Epithelial cell of esophagus (primary cell): Measurements from ENCODE around the gene KPTN.

Experiments
- DNase-seq: peaks from one replicate; pipeline ENCODE4 v3.0.0; 2010; ENCODE audit warnings: low read depth
- H3K4me3 ChIP-seq: 2 replicates; pipeline ENCODE4 v1.5.1; 2011; ENCODE audit warnings: mild to moderate bottlenecking, low read length, control low read depth
- CTCF ChIP-seq: IDR thresholded peaks from 2 replicates; pipeline ENCODE4 v1.5.1; 2011; ENCODE audit warnings: low read depth, mild to moderate bottlenecking, low read length, control low read depth, inconsistent platforms; ENCODE audit not compliant: insufficient read depth; ENCODE audit errors: missing control alignments

KPTN gene

GRCh38 chr19:47512183-47512947, 28.3 kb upstream of the KPTN start:
- H3K4me3 ChIP-seq, result peak overlapping the region; percentile 100
- TF ChIP-seq CTCF, result no peak
- peak; percentile 43 for DNase-seq

GRCh38 chr19:47511681-47512080, 27.7 kb upstream of the KPTN start:
- no peak for TF ChIP-seq CTCF
- H3K4me3 ChIP-seq, result no peak overlapping the region
- DNase-seq, result peak; percentile 41

GRCh38 chr19:47511128-47511517, 27.1 kb upstream of the KPTN start:
- H3K4me3 ChIP-seq, result no peak overlapping the region
- no peak for DNase-seq
- no peak for TF ChIP-seq CTCF

- H3K4me3 ChIP-seq, result no peak overlapping the region
- DNase-seq, result no peak
- TF ChIP-seq CTCF, result peak; percentile 15
Measured at GRCh38 chr19:47510516-47511127, 26.6 kb upstream of the KPTN start.

GRCh38 chr19:47509973-47510372, 26.0 kb upstream of the KPTN start:
- DNase-seq, result peak; percentile 77
- no peak for TF ChIP-seq CTCF
- no peak overlapping the region for H3K4me3 ChIP-seq

- peak; percentile 60 for DNase-seq
- H3K4me3 ChIP-seq, result no peak overlapping the region
- TF ChIP-seq CTCF, result no peak
Measured at GRCh38 chr19:47509170-47509847, 25.3 kb upstream of the KPTN start.
